IPS-20b (cell line): ENCODE measurements around the gene FERMT2.

Source experiments
- H3K27ac ChIP-seq: one replicate; pipeline ENCODE4 v1.5.1; 2013; ENCODE audit warnings: low read length
- H3K27me3 ChIP-seq: 2 replicates; pipeline ENCODE4 v1.6.1; 2013; ENCODE audit warnings: mild to moderate bottlenecking, low read length, inconsistent platforms; ENCODE audit not compliant: insufficient read depth
- H3K36me3 ChIP-seq: 2 replicates; pipeline ENCODE4 v1.6.1; 2013; ENCODE audit warnings: low read depth, mild to moderate bottlenecking, inconsistent platforms, low read length, moderate library complexity; ENCODE audit not compliant: insufficient read depth
- H3K4me1 ChIP-seq: 2 replicates; pipeline ENCODE4 v1.6.1; 2013; ENCODE audit warnings: mild to moderate bottlenecking, control low read depth, inconsistent platforms, low read length, moderate library complexity; ENCODE audit not compliant: insufficient read depth
- H3K4me3 ChIP-seq: 2 replicates; pipeline ENCODE4 v1.5.1; 2013; ENCODE audit warnings: mild to moderate bottlenecking, low read length, inconsistent platforms
- H3K9ac ChIP-seq: 2 replicates; pipeline ENCODE4 v1.6.1; 2013; ENCODE audit warnings: low read depth, mild to moderate bottlenecking, inconsistent platforms, low read length, moderate library complexity
- H3K9me3 ChIP-seq: 2 replicates; pipeline ENCODE4 v1.6.1; 2013; ENCODE audit warnings: mild to moderate bottlenecking, low read depth, low read length, inconsistent platforms; ENCODE audit not compliant: insufficient read depth

The FERMT2 gene

GRCh38 chr14:52856139-52856538 lies 94.7 kb downstream of the FERMT2 start:
- no peak overlapping the region for H3K4me3 ChIP-seq
- H3K27ac ChIP-seq, result no peak overlapping the region
- H3K9ac ChIP-seq, result no peak overlapping the region
- no peaks in the 10 kb centered on the region for H3K9me3 ChIP-seq
- peaks cover 6% of the 10 kb centered on the region; the same call in 1 of the 2 replicates for H3K4me1 ChIP-seq
- no peaks in the 10 kb centered on the region for H3K27me3 ChIP-seq
- H3K36me3 ChIP-seq, result peaks cover 48% of the 10 kb centered on the region

- Histone ChIP-seq H3K36me3 (peaks cover 24% of the 10 kb centered on the region), H3K9me3 (no peaks in the 10 kb centered on the region), H3K27me3 (no peaks in the 10 kb centered on the region), H3K27ac (no peak overlapping the region), H3K4me1 (peaks cover 5% of the 10 kb centered on the region; the same call in 1 of the 2 replicates), H3K4me3 (no peak overlapping the region), H3K9ac (no peak overlapping the region)
Measured at GRCh38 chr14:52853522-52853854, 97.4 kb downstream of the FERMT2 start.

- Histone ChIP-seq H3K36me3 (peaks cover 18% of the 10 kb centered on the region), H3K9ac (no peak overlapping the region), H3K27me3 (no peaks in the 10 kb centered on the region), H3K9me3 (no peaks in the 10 kb centered on the region), H3K27ac (no peak overlapping the region), H3K4me3 (no peak overlapping the region), H3K4me1 (peaks cover 5% of the 10 kb centered on the region; the same call in 1 of the 2 replicates)
Measured at GRCh38 chr14:52852810-52853521, 97.9 kb downstream of the FERMT2 start.

GRCh38 chr14:52850451-52850909 lies 100.4 kb downstream of the FERMT2 start:
- Histone ChIP-seq H3K36me3 (no peaks in the 10 kb centered on the region), H3K9me3 (no peaks in the 10 kb centered on the region), H3K9ac (no peak overlapping the region), H3K4me1 (peaks cover 5% of the 10 kb centered on the region; the same call in 1 of the 2 replicates), H3K4me3 (no peak overlapping the region), H3K27me3 (no peaks in the 10 kb centered on the region), H3K27ac (no peak overlapping the region)

GRCh38 chr14:52848626-52849025 lies 102.2 kb downstream of the FERMT2 start:
- Histone ChIP-seq H3K4me1 (peaks cover 17% of the 10 kb centered on the region; the same call in 1 of the 2 replicates), H3K9ac (no peak overlapping the region), H3K36me3 (no peaks in the 10 kb centered on the region)

GRCh38 chr14:52846591-52846990 lies 104.3 kb downstream of the FERMT2 start:
- Histone ChIP-seq H3K4me3 (no peak overlapping the region), H3K27ac (no peak overlapping the region), H3K27me3 (no peaks in the 10 kb centered on the region), H3K9ac (no peak overlapping the region), H3K9me3 (no peaks in the 10 kb centered on the region), H3K36me3 (no peaks in the 10 kb centered on the region), H3K4me1 (peaks cover 12% of the 10 kb centered on the region; the same call in 1 of the 2 replicates)

More at GRCh38 chr14:52848626-52849025, 102.2 kb downstream of the FERMT2 start:
- H3K4me3 ChIP-seq, result no peak overlapping the region
- no peaks in the 10 kb centered on the region for H3K27me3 ChIP-seq
- no peak overlapping the region for H3K27ac ChIP-seq
- H3K9me3 ChIP-seq, result no peaks in the 10 kb centered on the region

- Histone ChIP-seq H3K4me1 (peaks cover 12% of the 10 kb centered on the region; the same call in 1 of the 2 replicates), H3K27me3 (no peaks in the 10 kb centered on the region), H3K4me3 (no peak overlapping the region), H3K27ac (no peak overlapping the region), H3K9me3 (no peaks in the 10 kb centered on the region), H3K36me3 (no peaks in the 10 kb centered on the region), H3K9ac (no peak overlapping the region)
Measured at GRCh38 chr14:52845081-52845480, 105.8 kb downstream of the FERMT2 start.

GRCh38 chr14:52844262-52845060 lies 106.4 kb downstream of the FERMT2 start:
- no peaks in the 10 kb centered on the region for H3K27me3 ChIP-seq
- H3K4me1 ChIP-seq, result peaks cover 12% of the 10 kb centered on the region; the same call in 1 of the 2 replicates
- H3K27ac ChIP-seq, result no peak overlapping the region
- H3K9ac ChIP-seq, result no peak overlapping the region
- H3K36me3 ChIP-seq, result no peaks in the 10 kb centered on the region
- H3K4me3 ChIP-seq, result 0 out of 2 replicates have a peak overlapping the region, but pooled peaks have one; percentile 4
- no peaks in the 10 kb centered on the region for H3K9me3 ChIP-seq

- Histone ChIP-seq H3K4me1 (peaks cover 15% of the 10 kb centered on the region; the same call in 1 of the 2 replicates), H3K4me3 (no peak overlapping the region), H3K27ac (no peak overlapping the region), H3K9ac (no peak overlapping the region), H3K36me3 (no peaks in the 10 kb centered on the region), H3K9me3 (no peaks in the 10 kb centered on the region), H3K27me3 (no peaks in the 10 kb centered on the region)
Measured at GRCh38 chr14:52840877-52841276, 110.0 kb downstream of the FERMT2 start.

GRCh38 chr14:52837451-52837850 lies 113.4 kb downstream of the FERMT2 start:
- Histone ChIP-seq H3K9ac (no peak overlapping the region), H3K4me1 (peaks cover 16% of the 10 kb centered on the region), H3K4me3 (no peak overlapping the region), H3K36me3 (no peaks in the 10 kb centered on the region), H3K27me3 (no peaks in the 10 kb centered on the region), H3K9me3 (no peaks in the 10 kb centered on the region), H3K27ac (no peak overlapping the region)

- no peak overlapping the region for H3K9ac ChIP-seq
- H3K9me3 ChIP-seq, result no peaks in the 10 kb centered on the region
- H3K4me1 ChIP-seq, result peaks cover 23% of the 10 kb centered on the region
- H3K36me3 ChIP-seq, result no peaks in the 10 kb centered on the region
- H3K4me3 ChIP-seq, result no peak overlapping the region
- no peak overlapping the region for H3K27ac ChIP-seq
- no peaks in the 10 kb centered on the region for H3K27me3 ChIP-seq
Measured at GRCh38 chr14:52836063-52836462, 114.8 kb downstream of the FERMT2 start.
